ENCODE results near the gene NLRP13.

- no peak for TF ChIP-seq POLR2AphosphoS5 (IDR thresholded peaks at IDR 0.05; ENCODE audit: borderline replicate concordance, low read depth, low read length)
- TF ChIP-seq EZH2 (IDR thresholded peaks at IDR 0.05) = no peak
- no peak for TF ChIP-seq FOXP2 (optimal IDR thresholded peaks at IDR 0.05; ENCODE audit: control extremely low read depth, extremely low read length, insufficient read depth)
Observed at GRCh38 chr19:55907286-55907685, 24.9 kb downstream of the NLRP13 start.

Data from SK-N-MC (cell line).